Tibial artery (tissue), 4 donors: Measurements from ENCODE around the gene ROCK2.
A peak's percentile ranks its signal among the peaks of the same experiment; 100 is the strongest.
"Not testable (repeated sequence)": the region's sequence is repeated elsewhere in the genome, so short reads cannot be mapped to it uniquely, and the experiment has no call there.

Source experiments
- DNase-seq, 2 donors: peaks; one replicate each; pipeline ENCODE4 v3.0.0-alpha.2; 2019
- H3K27ac ChIP-seq, 2 donors: fragments of 200-600 bp; sonication (generic) in 1 of 2; 1 replicate in 1 of 2; 2 replicates in 1 of 2; pipeline ENCODE4 v1.5.1; 2018 to 2019; ENCODE audit warnings: mild to moderate bottlenecking in 1 of 2
- H3K27me3 ChIP-seq, 2 donors: fragments of 200-600 bp; sonication (generic) in 1 of 2; one replicate each; pipeline versions ENCODE4 v1.5.1 to v1.6.0; 2016 to 2019
- H3K36me3 ChIP-seq, 3 donors: fragments of 200-600 bp; sonication (generic) in 2 of 3; one replicate each; pipeline ENCODE4 v1.5.1; 2016 to 2019; ENCODE audit warnings: mild to moderate bottlenecking in 2 of 3
- H3K4me1 ChIP-seq, 4 donors: fragments of 200-600 bp; sonication (generic) in 2 of 4; 1 replicate in 3 of 4; 2 replicates in 1 of 4; pipeline ENCODE4 v1.5.1; 2016 to 2019
- H3K4me3 ChIP-seq, 2 donors: fragments of 200-600 bp; sonication (generic) in 1 of 2; 1 replicate in 1 of 2; 2 replicates in 1 of 2; pipeline ENCODE4 v1.5.1; 2018 to 2019; ENCODE audit warnings: mild to moderate bottlenecking in 2 of 2
- H3K9me3 ChIP-seq, 3 donors: fragments of 200-600 bp; sonication (generic) in 1 of 3; one replicate each; pipeline ENCODE4 v1.5.1; 2016 to 2019
- intact Hi-C: fragments of 100-400 bp; cut with DNase I; formaldehyde crosslinking; loops from one replicate; pipeline ENCODE4 v1.15.0; 2023; ENCODE audit warnings: low total_unique reads
- TF ChIP-seq, protein P1 (sequence below), 2 experiments: fragments of 200-600 bp in 1 of 2; fragments of 450-650 bp in 1 of 2; IDR thresholded peaks; one replicate each; pipeline ENCODE4 v1.5.1; 2017 to 2019; ENCODE audit warnings: antibody characterized with exemption in 2 of 2, mild to moderate bottlenecking in 1 of 2, moderate library complexity in 1 of 2

ROCK2 gene

GRCh38 chr2:11256166-11256565, 88.3 kb downstream of the ROCK2 start:
- Histone ChIP-seq H3K4me1 (peaks cover 0 to 25% (median 4%) of the 10 kb centered on the region in 4 donors), H3K9me3 (no peaks in the 10 kb centered on the region), H3K36me3 (peaks cover 0 to 8% (median 6%) of the 10 kb centered on the region in 3 donors), H3K4me3 (no peak overlapping the region), H3K27ac (no peak overlapping the region), H3K27me3 (no peaks in the 10 kb centered on the region)
- TF ChIP-seq, protein P1, sequence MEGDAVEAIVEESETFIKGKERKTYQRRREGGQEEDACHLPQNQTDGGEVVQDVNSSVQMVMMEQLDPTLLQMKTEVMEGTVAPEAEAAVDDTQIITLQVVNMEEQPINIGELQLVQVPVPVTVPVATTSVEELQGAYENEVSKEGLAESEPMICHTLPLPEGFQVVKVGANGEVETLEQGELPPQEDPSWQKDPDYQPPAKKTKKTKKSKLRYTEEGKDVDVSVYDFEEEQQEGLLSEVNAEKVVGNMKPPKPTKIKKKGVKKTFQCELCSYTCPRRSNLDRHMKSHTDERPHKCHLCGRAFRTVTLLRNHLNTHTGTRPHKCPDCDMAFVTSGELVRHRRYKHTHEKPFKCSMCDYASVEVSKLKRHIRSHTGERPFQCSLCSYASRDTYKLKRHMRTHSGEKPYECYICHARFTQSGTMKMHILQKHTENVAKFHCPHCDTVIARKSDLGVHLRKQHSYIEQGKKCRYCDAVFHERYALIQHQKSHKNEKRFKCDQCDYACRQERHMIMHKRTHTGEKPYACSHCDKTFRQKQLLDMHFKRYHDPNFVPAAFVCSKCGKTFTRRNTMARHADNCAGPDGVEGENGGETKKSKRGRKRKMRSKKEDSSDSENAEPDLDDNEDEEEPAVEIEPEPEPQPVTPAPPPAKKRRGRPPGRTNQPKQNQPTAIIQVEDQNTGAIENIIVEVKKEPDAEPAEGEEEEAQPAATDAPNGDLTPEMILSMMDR (IDR thresholded peaks at IDR 0.05), result no peak
- intact Hi-C loops, result no loop called here
- DNase-seq, result no peak

DNA sequence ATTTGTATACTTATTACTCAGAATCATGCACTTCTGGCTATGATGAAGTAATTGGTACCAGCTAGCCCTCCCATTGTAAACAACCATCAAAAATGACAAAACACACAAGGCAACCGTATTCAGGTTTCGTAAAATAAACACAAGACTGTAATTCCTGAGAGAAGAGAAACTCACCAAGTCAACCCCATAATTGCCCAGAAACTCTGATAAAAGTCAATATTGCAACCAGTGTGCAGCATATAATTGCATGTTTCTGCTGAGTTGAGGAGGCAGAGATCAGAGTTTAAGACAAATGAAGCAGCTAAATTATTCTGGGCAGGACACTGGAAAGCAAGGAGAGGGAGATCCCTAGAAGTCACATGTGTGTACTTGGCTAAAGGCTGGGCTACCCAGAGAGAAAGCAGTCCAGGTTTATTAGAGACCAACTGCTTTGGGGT, 90.3 kb downstream of the ROCK2 start:
- Histone ChIP-seq H3K27me3 (no peaks in the 10 kb centered on the region), H3K4me1 (peaks cover 0 to 34% (median 4%) of the 10 kb centered on the region in 4 donors), H3K27ac (no peak overlapping the region), H3K4me3 (no peak overlapping the region), H3K9me3 (no peaks in the 10 kb centered on the region), H3K36me3 (peaks cover 0 to 9% (median 8%) of the 10 kb centered on the region in 3 donors)
- DNase-seq, result no peak
- intact Hi-C loops, result no loop called here
- TF ChIP-seq, protein P1 (IDR thresholded peaks at IDR 0.05), result no peak

GRCh38 chr2:11252458-11252857, 92.0 kb downstream of the ROCK2 start:
- DNase-seq, H3K27me3 ChIP-seq, intact Hi-C loops, H3K9me3 ChIP-seq, H3K4me3 ChIP-seq, H3K27ac ChIP-seq: not testable (repeated sequence)
- peaks cover 0 to 26% (median 2%) of the 10 kb centered on the region in 4 donors for H3K4me1 ChIP-seq
- peaks cover 0 to 25% (median 16%) of the 10 kb centered on the region in 3 donors for H3K36me3 ChIP-seq

DNA sequence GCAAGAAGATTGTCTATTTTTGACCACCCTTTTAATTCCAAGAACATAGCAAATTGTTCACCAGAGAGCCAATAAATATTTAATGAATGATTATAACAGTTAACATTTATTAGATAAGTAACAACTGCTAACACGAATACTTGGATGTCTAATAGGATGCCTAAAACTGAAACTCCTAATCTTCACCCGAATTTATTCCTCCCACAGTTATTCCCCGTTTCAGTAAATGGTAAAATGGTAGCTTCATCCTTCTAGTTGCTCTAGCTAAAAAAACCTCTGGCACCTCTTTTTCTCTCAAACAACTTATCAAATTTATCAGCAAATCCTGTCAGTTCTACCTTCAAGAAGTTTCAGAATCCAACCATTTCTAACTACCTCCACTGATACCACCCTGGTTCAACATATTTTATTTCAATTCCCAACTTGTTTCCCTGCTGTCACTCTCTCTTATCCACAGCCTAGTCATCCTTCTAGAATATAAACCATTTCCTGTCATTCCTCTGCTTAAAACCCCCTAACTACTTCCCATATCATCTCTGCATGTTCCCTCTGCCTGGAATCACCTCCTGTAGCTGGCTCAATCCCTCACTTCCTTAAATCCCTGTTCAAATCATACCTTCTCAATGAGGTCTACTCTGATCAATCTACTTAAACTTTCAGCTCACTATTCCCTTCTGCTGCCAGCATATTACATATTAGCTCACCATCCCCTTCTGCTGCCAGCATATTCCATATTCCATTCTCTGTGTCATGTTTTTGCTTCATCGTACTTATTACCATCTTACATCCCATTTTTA, 93.8 kb downstream of the ROCK2 start:
- no peak overlapping the region for H3K4me3 ChIP-seq
- H3K9me3 ChIP-seq, result no peaks in the 10 kb centered on the region
- H3K27ac ChIP-seq, result peak overlapping the region in 1 of 2 donors; percentile 3
- peaks cover 0 to 26% (median 8%) of the 10 kb centered on the region in 3 donors for H3K36me3 ChIP-seq
- intact Hi-C loops, result no loop called here
- H3K4me1 ChIP-seq, result peaks cover 0 to 26% (median 2%) of the 10 kb centered on the region in 4 donors
- H3K27me3 ChIP-seq, result no peaks in the 10 kb centered on the region
- no peak for DNase-seq
- TF ChIP-seq, protein P1 (IDR thresholded peaks at IDR 0.05), result no peak

- intact Hi-C loops, result loop anchor here (10.0 kb wide), 1 partner anchor 89 kb away; no protein-coding TSS in a partner anchor
- Histone ChIP-seq H3K36me3 (peaks cover 0 to 26% (median 8%) of the 10 kb centered on the region in 3 donors), H3K27ac (no peak overlapping the region), H3K4me3 (no peak overlapping the region), H3K4me1 (peaks cover 0 to 21% (median 2%) of the 10 kb centered on the region in 4 donors), H3K9me3 (no peaks in the 10 kb centered on the region), H3K27me3 (no peaks in the 10 kb centered on the region)
- TF ChIP-seq, protein P1 (IDR thresholded peaks at IDR 0.05), result no peak
- no peak for DNase-seq
Observed at GRCh38 chr2:11245322-11245721, 99.1 kb downstream of the ROCK2 start.
